Type B pancreatic cell (in vitro differentiated cells): Measurements from ENCODE around the gene ABCA7. TPM values are rescaled to one million over a fixed set of nuclear protein-coding genes. Genes with fewer than 3 reads are reported as not detected.

ENCODE experiments used
- DNase-seq: peaks from one replicate; pipeline ENCODE4 v3.0.0; 2021; ENCODE audit warnings: mixed read lengths; ENCODE audit not compliant: unreplicated experiment; ENCODE audit errors: extremely low spot score
- H3K27ac Mint-ChIP-seq: 2 replicates; pipeline ENCODE4 v1.8.0; 2021; ENCODE audit warnings: mild to moderate bottlenecking, mixed read lengths
- H3K27me3 Mint-ChIP-seq: 2 replicates; pipeline ENCODE4 v1.8.0; 2021; ENCODE audit warnings: mixed read lengths
- H3K36me3 Mint-ChIP-seq: 2 replicates; pipeline ENCODE4 v1.8.0; 2021; ENCODE audit warnings: mixed read lengths
- H3K4me1 Mint-ChIP-seq: one replicate; pipeline ENCODE4 v1.8.0; 2021; ENCODE audit warnings: mixed read lengths; ENCODE audit not compliant: unreplicated experiment
- H3K4me3 Mint-ChIP-seq: 2 replicates; pipeline ENCODE4 v1.8.0; 2021; ENCODE audit warnings: mild to moderate bottlenecking, mixed read lengths
- H3K9me3 Mint-ChIP-seq: 2 replicates; pipeline ENCODE4 v1.8.0; 2021; ENCODE audit warnings: mixed read lengths
- long read RNA-seq: library from polyadenylated mRNA; unstranded; transcript quantifications from one replicate; pipeline ENCODE4 v2.0.0, GENCODE V29; 2020
- total RNA-seq: library from RNA; stranded (reverse); gene quantifications from 2 replicates; pipeline ENCODE4 v1.2.1, GENCODE V29; 2021; ENCODE audit warnings: low replicate concordance
- TF ChIP-seq, protein P1 (sequence below): fragments of 200-600 bp; sonication (generic); conservative IDR thresholded peaks from 2 replicates; pipeline ENCODE4 v1.5.0; 2021; ENCODE audit warnings: antibody characterized with exemption, mild to moderate bottlenecking

The ABCA7 gene
- 23.9 and 26.1 TPM in 2 replicates for total RNA-seq
- long read RNA-seq, partial matches to known transcripts = 2 of 3 reads
- long read RNA-seq, other reads (novel, unspliced or antisense) = 1 of 3 reads

- H3K27ac Mint-ChIP-seq = peak within 1 kb of the TSS; percentile 87
- H3K4me1 Mint-ChIP-seq = peaks cover 24% of the 10 kb centered on the region
- TF ChIP-seq, protein P1, sequence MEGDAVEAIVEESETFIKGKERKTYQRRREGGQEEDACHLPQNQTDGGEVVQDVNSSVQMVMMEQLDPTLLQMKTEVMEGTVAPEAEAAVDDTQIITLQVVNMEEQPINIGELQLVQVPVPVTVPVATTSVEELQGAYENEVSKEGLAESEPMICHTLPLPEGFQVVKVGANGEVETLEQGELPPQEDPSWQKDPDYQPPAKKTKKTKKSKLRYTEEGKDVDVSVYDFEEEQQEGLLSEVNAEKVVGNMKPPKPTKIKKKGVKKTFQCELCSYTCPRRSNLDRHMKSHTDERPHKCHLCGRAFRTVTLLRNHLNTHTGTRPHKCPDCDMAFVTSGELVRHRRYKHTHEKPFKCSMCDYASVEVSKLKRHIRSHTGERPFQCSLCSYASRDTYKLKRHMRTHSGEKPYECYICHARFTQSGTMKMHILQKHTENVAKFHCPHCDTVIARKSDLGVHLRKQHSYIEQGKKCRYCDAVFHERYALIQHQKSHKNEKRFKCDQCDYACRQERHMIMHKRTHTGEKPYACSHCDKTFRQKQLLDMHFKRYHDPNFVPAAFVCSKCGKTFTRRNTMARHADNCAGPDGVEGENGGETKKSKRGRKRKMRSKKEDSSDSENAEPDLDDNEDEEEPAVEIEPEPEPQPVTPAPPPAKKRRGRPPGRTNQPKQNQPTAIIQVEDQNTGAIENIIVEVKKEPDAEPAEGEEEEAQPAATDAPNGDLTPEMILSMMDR = no peak
- H3K4me3 Mint-ChIP-seq = peak within 1 kb of the TSS; percentile 95
- DNase-seq = peak; percentile 99
- H3K36me3 Mint-ChIP-seq = peaks cover 7% of the 10 kb centered on the region
- H3K9me3 Mint-ChIP-seq = no peaks in the 10 kb centered on the region
- H3K27me3 Mint-ChIP-seq = no peaks in the 10 kb centered on the region
Measured at GRCh38 chr19:1039646-1040475, at the start of gene ABCA7. ABCA7 (plus strand) TSS chr19:1040107; CDS start chr19:1041362, 1,255 bp downstream.

DNA sequence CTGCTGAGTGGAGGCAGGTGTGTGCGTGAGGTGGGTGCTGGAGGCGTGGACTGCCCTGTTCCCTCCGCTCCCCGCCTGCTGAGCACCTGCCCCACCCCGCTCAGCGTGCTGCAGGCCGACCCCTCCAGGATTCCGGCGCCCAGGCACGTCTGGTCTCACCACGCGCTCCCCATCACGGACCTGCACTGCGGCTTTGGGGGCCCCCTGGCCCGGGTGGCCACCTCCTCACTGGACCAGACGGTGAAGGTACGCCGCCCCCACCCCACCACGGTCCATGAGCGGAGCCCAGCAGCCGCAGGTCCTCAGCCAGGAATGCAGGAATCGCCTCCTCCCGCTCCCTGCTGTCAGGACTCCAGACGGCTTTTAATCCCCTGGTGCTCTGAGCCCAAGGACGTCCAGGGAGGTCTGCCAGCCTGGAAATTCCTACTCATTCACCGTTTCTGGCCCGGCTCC, 49.8 kb upstream of the ABCA7 start:
- Mint-ChIP-seq H3K27me3 (no peaks in the 10 kb centered on the region), H3K9me3 (no peaks in the 10 kb centered on the region), H3K36me3 (peaks cover 3% of the 10 kb centered on the region), H3K27ac (no peak overlapping the region), H3K4me1 (no peaks in the 10 kb centered on the region), H3K4me3 (no peak overlapping the region)
- TF ChIP-seq, protein P1 = no peak
- no peak for DNase-seq

DNA sequence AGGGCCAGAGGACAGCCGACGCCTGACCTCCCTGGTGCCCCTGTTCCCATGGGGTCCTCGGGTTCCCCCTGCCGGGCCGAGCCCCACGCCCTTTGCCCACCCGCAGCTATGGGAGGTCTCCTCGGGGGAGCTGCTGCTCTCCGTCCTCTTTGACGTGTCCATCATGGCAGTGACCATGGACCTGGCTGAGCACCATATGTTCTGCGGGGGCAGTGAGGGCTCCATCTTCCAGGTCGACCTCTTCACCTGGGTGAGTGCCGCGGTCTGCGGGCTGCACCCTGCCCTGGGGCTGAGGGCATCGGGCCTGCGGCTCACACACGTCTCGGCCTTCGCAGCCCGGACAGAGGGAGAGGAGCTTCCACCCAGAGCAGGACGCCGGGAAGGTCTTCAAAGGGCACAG, 49.2 kb upstream of the ABCA7 start:
- H3K9me3 Mint-ChIP-seq = no peaks in the 10 kb centered on the region
- peaks cover 3% of the 10 kb centered on the region for H3K36me3 Mint-ChIP-seq
- H3K4me1 Mint-ChIP-seq = no peaks in the 10 kb centered on the region

DNA sequence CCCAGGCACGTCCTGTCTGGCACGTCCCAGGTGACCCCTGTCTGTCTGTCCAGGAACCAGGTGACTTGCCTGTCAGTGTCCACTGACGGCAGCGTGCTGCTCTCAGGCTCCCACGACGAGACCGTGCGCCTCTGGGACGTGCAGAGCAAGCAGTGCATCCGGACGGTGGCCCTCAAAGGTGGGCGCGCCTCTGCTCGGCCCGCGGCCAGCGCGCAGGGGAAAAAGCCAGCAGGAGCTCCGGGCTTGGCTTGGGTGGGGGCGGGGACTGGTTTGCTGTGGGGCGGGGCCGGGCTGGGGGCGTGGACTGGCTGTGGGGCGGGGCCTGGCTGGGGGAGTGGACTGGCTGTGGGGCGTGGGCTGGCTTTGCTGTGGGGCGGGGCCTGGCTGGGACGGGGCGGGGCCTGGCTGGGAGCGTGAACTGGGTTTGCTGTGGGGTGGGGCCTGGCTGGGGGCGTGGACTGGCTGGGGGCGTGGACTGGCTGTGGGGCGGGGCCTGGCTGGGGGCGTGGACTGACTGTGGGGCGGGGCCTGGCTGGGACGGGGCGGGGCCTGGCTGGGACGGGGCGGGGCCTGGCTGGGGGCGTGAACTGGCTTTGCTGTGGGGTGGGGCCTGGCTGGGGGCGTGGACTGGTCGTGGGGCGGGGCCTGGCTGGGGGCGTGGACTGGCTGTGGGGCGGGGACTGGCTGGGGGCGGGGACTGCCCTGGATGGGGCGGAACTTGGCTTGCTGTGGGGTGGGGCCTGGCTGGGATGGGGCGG, 48.6 kb upstream of the ABCA7 start:
- Mint-ChIP-seq H3K4me1 (no peaks in the 10 kb centered on the region), H3K27me3 (peaks cover 6% of the 10 kb centered on the region), H3K4me3 (no peak overlapping the region), H3K36me3 (peaks cover 3% of the 10 kb centered on the region), H3K9me3 (no peaks in the 10 kb centered on the region), H3K27ac (no peak overlapping the region)
- TF ChIP-seq, protein P1 = no peak
- no peak for DNase-seq

More for the DNA sequence above, 49.2 kb upstream of the ABCA7 start:
- peaks cover 3% of the 10 kb centered on the region for H3K27me3 Mint-ChIP-seq
- H3K4me3 Mint-ChIP-seq = no peak overlapping the region
- H3K27ac Mint-ChIP-seq = no peak overlapping the region
- no peak for DNase-seq
- TF ChIP-seq, protein P1 = no peak

DNA sequence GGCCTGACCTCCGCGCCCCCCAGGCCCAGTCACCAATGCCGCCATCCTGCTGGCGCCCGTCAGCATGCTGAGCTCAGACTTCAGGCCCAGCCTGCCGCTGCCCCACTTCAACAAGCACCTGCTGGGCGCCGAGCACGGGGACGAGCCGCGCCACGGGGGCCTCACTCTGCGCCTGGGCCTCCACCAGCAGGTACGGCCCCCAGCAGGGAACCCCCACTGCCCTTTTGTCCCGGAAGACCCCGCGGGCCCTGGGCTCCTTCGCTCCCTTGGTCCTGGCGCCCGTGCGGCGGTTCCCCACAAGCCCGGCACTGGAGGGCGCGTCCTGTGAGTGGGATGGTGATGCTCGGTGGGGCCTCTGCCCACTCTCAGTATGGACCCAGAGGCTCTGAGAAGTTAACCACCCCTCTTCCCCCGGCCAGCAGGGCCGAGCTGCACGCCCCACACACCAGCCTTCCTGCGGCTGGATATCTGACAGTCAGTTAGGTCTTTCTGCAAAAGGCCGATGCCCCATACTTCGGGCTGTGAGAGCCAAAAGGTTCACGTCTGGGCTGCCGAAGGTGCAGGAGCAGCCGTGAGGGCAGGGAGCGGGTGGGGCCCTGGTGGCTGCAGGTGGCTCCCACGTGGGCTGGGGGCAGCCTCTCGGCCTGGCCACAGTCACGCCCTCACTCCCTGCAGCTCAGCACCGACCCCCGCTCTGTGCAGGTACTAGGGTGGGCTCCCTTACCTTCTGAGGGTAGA, 47.8 kb upstream of the ABCA7 start:
- no peak overlapping the region for H3K27ac Mint-ChIP-seq
- H3K9me3 Mint-ChIP-seq = no peaks in the 10 kb centered on the region
- H3K4me1 Mint-ChIP-seq = no peaks in the 10 kb centered on the region
- H3K4me3 Mint-ChIP-seq = no peak overlapping the region
- H3K27me3 Mint-ChIP-seq = peaks cover 14% of the 10 kb centered on the region
- TF ChIP-seq, protein P1 = no peak
- peaks cover 3% of the 10 kb centered on the region for H3K36me3 Mint-ChIP-seq
- DNase-seq = no peak
